ENCODE results near the gene SMAD6. TPM values are rescaled to one million over a fixed set of nuclear protein-coding genes. Genes with fewer than 3 reads are reported as not detected.

SMAD6 gene
- total and polyA plus RNA-seq, 2 experiments from 2014 or later = 3.6 to 32.9 TPM

- peak overlapping the region; percentile 28; the same call in 1 of the 2 replicates for H3K4me3 ChIP-seq
- H3K36me3 ChIP-seq (ENCODE audit: low read depth) = peaks cover 5% of the 10 kb centered on the region; the same call in 1 of the 2 replicates
- peaks cover 98% of the 10 kb centered on the region for H3K79me2 ChIP-seq (ENCODE audit: insufficient read depth)
- TF ChIP-seq EZH2phosphoT487 (IDR thresholded peaks at IDR 0.05; ENCODE audit: insufficient read depth, low read depth) = no peak
- TF ChIP-seq EZH2 (IDR thresholded peaks at IDR 0.05; ENCODE audit: insufficient read depth, poor library complexity, severe bottlenecking) = no peak
- H3K9ac ChIP-seq = peak overlapping the region; percentile 43; the same call in 1 of the 2 replicates
- no peaks in the 10 kb centered on the region for H3K27me3 ChIP-seq (replicated peaks; ENCODE audit: insufficient read depth)
- in situ Hi-C loops (cut with MboI) = loop anchor here (10.0 kb wide), 1 partner anchor 130 kb away; no protein-coding TSS in a partner anchor
- peak overlapping the region; percentile 49 for H3K4me2 ChIP-seq (ENCODE audit: unreplicated experiment)
- H2AFZ ChIP-seq = peak overlapping the region; percentile 57
- H3K9me3 ChIP-seq (ENCODE audit: low read depth) = no peaks in the 10 kb centered on the region
- peaks cover 28% of the 10 kb centered on the region for H3K4me1 ChIP-seq (ENCODE audit: insufficient read depth)
- H4K20me1 ChIP-seq (ENCODE audit: insufficient read depth) = no peaks in the 10 kb centered on the region
- peak overlapping the region; percentile 56 for H3K27ac ChIP-seq
- WGBS, 2 experiments (ENCODE audit: low coverage in 1 of 2, low lambda C conversion rate in 2 of 2, missing lambda C conversion rate in 2 of 2) = 7 to 14% methylated on average over 6 of the region's 6 CpGs
- peak; percentile 82 for DNase-seq
- H3F3A ChIP-seq (ENCODE audit: insufficient read depth) = peaks cover 55% of the 10 kb centered on the region
- no peaks in the 10 kb centered on the region for H3K9me2 ChIP-seq (ENCODE audit: insufficient read depth)
Measured at GRCh38 chr15:66714543-66714981, 12.5 kb downstream of the SMAD6 start.

GRCh38 chr15:66715181-66715624 lies 13.2 kb downstream of the SMAD6 start:
- Histone ChIP-seq H3K36me3 (ENCODE audit: low read depth) (peaks cover 5% of the 10 kb centered on the region; the same call in 1 of the 2 replicates), H3K27me3 (replicated peaks; ENCODE audit: insufficient read depth) (no peaks in the 10 kb centered on the region), H3K4me1 (ENCODE audit: insufficient read depth) (peaks cover 33% of the 10 kb centered on the region), H2AFZ (no peak overlapping the region), H3K9ac (peak overlapping the region; percentile 43), H4K20me1 (ENCODE audit: insufficient read depth) (no peaks in the 10 kb centered on the region), H3K79me2 (ENCODE audit: insufficient read depth) (peaks cover 96% of the 10 kb centered on the region), H3K9me3 (ENCODE audit: low read depth) (no peaks in the 10 kb centered on the region), H3K4me2 (ENCODE audit: unreplicated experiment) (peak overlapping the region; percentile 49), H3K4me3 (no peak overlapping the region), H3K27ac (peak overlapping the region; percentile 56), H3F3A (ENCODE audit: insufficient read depth) (peaks cover 56% of the 10 kb centered on the region), H3K9me2 (ENCODE audit: insufficient read depth) (no peaks in the 10 kb centered on the region)
- TF ChIP-seq EZH2phosphoT487 (IDR thresholded peaks at IDR 0.05; ENCODE audit: insufficient read depth, low read depth) (no peak), EZH2 (IDR thresholded peaks at IDR 0.05; ENCODE audit: insufficient read depth, poor library complexity, severe bottlenecking) (no peak)
- WGBS, 2 experiments (ENCODE audit: low coverage in 1 of 2, low lambda C conversion rate in 2 of 2, missing lambda C conversion rate in 2 of 2) = 23 to 30% methylated on average over 6 of the region's 6 CpGs
- in situ Hi-C loops (cut with MboI) = loop anchor here (10.0 kb wide), 1 partner anchor 130 kb away; no protein-coding TSS in a partner anchor
- no peak for DNase-seq

GRCh38 chr15:66715720-66716655 lies 14.0 kb downstream of the SMAD6 start:
- 61 to 65% methylated on average over 15 of the region's 15 CpGs for WGBS, 2 experiments (ENCODE audit: low coverage in 1 of 2, low lambda C conversion rate in 2 of 2, missing lambda C conversion rate in 2 of 2)
- no peak for DNase-seq
- in situ Hi-C loops (cut with MboI) = loop anchor here (10.0 kb wide), 1 partner anchor 129 kb away; no protein-coding TSS in a partner anchor
- TF ChIP-seq EZH2 (IDR thresholded peaks at IDR 0.05; ENCODE audit: insufficient read depth, poor library complexity, severe bottlenecking) (no peak), EZH2phosphoT487 (IDR thresholded peaks at IDR 0.05; ENCODE audit: insufficient read depth, low read depth) (no peak)
- Histone ChIP-seq H3K27ac (no peak overlapping the region), H3K79me2 (ENCODE audit: insufficient read depth) (peaks cover 95% of the 10 kb centered on the region), H3K36me3 (ENCODE audit: low read depth) (peaks cover 5% of the 10 kb centered on the region; the same call in 1 of the 2 replicates), H3K4me3 (no peak overlapping the region), H3K9me3 (ENCODE audit: low read depth) (no peaks in the 10 kb centered on the region), H3K4me1 (ENCODE audit: insufficient read depth) (peaks cover 40% of the 10 kb centered on the region), H3K27me3 (replicated peaks; ENCODE audit: insufficient read depth) (no peaks in the 10 kb centered on the region), H3K9ac (no peak overlapping the region), H3K9me2 (ENCODE audit: insufficient read depth) (no peaks in the 10 kb centered on the region), H2AFZ (no peak overlapping the region), H4K20me1 (ENCODE audit: insufficient read depth) (no peaks in the 10 kb centered on the region), H3F3A (ENCODE audit: insufficient read depth) (peaks cover 56% of the 10 kb centered on the region), H3K4me2 (ENCODE audit: unreplicated experiment) (no peak overlapping the region)

GRCh38 chr15:66716656-66717020 lies 14.6 kb downstream of the SMAD6 start:
- WGBS, 2 experiments (ENCODE audit: low coverage in 1 of 2, low lambda C conversion rate in 2 of 2, missing lambda C conversion rate in 2 of 2) = 27 to 34% methylated on average over 4 of the region's 4 CpGs
- Histone ChIP-seq H3K9ac (no peak overlapping the region), H3K27ac (no peak overlapping the region), H3F3A (ENCODE audit: insufficient read depth) (peaks cover 62% of the 10 kb centered on the region), H3K4me3 (no peak overlapping the region), H2AFZ (no peak overlapping the region), H4K20me1 (ENCODE audit: insufficient read depth) (no peaks in the 10 kb centered on the region), H3K4me1 (ENCODE audit: insufficient read depth) (peaks cover 47% of the 10 kb centered on the region), H3K4me2 (ENCODE audit: unreplicated experiment) (no peak overlapping the region), H3K27me3 (replicated peaks; ENCODE audit: insufficient read depth) (no peaks in the 10 kb centered on the region), H3K79me2 (ENCODE audit: insufficient read depth) (peaks cover 95% of the 10 kb centered on the region), H3K36me3 (ENCODE audit: low read depth) (peaks cover 5% of the 10 kb centered on the region; the same call in 1 of the 2 replicates), H3K9me2 (ENCODE audit: insufficient read depth) (no peaks in the 10 kb centered on the region), H3K9me3 (ENCODE audit: low read depth) (no peaks in the 10 kb centered on the region)
- no peak for DNase-seq
- in situ Hi-C loops (cut with MboI) = loop anchor here (10.0 kb wide), 1 partner anchor 128 kb away; no protein-coding TSS in a partner anchor
- TF ChIP-seq EZH2phosphoT487 (IDR thresholded peaks at IDR 0.05; ENCODE audit: insufficient read depth, low read depth) (no peak), EZH2 (IDR thresholded peaks at IDR 0.05; ENCODE audit: insufficient read depth, poor library complexity, severe bottlenecking) (no peak)
